GM10847 (cell line): ENCODE data around the gene SLC25A13.

Experiments used
- POLR2A ChIP-seq: IDR thresholded peaks from 2 replicates; pipeline ENCODE4 v1.6.1; 2011; ENCODE audit not compliant: insufficient read length; ENCODE audit errors: extremely low read depth

SLC25A13 gene

DNA sequence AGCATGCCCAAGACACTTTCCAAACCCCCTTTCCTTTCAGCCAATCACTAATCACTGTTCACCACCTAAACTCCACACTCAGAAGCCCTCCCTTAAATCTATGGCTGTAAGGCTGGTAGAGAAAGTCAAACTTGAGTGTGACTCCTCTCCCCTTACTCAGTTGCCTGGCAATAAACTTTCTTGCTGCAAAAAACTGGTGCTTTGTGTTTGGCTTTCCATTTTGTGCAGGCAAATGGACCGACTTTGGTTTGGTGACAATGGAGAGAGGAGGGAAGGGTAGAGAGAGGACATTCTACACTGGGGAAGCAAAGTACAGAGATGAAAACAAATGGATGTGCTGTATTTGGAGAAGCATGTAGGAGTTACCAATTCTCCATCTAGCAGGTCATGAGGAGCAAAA, 84.9 kb downstream of the SLC25A13 start:
- TF ChIP-seq POLR2A = no peak

DNA sequence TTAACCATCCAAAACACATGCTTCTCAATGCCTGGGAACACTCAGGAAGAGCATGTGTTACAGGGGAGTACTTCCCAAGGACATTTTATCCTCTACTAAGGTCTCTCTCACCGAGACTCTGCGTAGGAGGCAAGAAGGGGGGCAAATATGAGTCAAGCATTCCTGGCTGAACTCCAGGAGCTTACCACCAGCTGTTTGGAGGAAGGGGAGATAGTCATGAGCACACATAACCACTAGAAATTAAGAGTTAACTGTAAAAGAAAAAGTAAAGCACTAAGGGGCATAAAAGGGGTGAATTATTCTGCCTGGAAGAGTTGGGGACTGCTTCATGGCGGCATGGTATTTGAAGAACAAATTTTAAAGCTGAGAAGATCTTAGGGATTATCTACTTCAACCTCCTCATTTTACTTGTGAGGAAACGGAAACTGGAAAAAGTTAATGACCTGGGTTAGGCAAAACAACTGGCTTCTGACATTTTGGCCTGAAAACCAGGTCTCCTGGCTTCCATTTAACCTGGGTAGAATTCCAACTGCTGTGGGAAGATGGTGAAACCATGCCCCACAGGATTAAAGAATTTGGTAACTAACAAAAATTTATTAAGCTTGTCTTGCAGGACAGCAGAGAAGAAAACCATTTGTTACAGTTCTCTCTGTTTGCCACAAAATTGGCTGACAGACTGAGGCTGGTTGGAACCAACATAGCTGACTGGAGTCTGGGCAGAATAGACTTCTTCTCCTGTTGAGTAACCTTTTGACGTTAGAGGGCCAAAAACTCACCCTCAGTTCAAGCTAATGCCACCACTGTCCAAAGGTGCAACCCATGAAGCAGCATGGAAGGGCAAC, 85.5 kb downstream of the SLC25A13 start:
- no peak for TF ChIP-seq POLR2A

DNA sequence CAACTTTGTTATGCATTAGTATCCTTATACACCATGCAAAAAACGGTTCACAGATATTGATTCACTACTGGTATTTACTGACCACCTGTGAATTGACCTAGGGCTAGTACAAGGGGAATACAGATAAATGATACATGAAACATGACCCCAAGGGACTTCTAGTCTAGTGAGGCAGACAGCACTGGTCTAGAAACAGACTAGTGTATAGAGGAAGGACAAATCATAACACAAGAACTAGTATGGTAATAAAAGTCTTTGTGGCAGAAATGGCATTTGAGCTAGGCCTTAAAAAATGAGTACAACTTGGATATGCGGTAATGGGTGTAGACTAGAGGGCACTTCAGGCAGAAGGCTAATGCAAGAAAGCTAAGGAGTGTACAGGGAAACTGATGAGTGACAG, 86.6 kb downstream of the SLC25A13 start:
- TF ChIP-seq POLR2A = no peak

DNA sequence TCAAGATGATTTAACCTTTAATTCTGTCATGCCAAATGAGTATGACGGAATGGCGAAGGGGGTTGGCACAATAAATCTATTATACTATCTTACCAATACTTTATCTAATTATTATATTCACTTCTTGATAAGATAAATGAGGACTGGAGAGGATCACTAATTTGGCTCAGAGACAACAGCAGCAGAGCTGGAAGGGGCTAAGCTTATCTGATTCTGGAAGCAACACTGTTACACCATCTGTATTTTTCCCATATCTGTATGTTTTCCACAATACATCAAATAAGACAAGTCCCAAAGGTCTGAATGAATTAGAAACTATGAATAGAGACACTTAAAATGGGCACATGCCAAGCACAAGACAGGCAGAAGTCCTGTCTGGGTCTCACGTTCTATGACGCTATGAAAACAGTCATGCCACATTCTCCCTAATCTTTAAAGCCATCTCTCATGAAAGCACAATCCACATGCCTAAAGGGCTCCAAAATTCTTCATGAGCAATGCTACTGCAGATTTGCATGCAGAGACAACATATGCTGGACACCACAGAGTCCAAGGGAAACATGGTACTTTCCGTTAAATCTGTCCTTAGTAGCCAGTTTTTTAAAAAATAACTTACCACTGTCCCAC, 88.3 kb downstream of the SLC25A13 start:
- no peak for TF ChIP-seq POLR2A

DNA sequence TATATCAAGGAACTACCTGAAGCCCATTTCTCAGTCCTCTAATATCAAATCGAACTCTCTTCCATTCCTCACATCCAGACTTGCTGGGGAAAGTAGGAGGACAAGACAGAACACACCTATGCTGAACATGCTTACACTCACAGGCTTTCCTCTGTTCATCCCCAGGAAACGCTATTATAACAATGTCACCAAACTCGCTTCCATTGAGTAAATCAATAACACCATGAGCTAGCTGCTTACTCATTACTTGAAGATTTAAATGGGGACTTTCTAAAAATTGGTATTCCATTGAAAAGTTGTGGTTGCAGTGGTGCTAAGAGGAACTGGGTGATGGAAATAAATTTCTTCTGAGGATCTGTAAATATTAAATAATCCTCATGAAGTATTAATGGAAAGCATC, 88.8 kb downstream of the SLC25A13 start:
- no peak for TF ChIP-seq POLR2A

DNA sequence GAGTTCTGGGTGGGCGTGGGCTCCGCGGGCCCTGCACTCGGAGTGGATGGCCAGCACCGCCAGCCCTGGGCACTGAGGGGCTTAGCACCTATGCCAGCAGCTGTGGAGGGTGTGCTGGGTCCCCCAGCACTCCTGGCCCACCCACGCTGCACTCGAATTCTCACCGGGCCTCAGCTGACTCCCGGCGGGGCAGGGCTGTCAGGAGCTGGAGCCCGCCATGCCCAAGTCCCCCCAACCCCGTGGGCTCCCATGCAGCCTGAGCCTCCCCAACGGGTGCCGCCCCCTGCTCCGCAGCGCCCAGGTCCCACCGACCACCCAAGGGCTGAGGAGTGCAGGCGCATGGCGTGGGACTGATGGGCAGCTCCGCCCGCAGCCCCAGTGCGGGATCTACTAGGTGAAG, 93.1 kb downstream of the SLC25A13 start:
- no peak for TF ChIP-seq POLR2A

DNA sequence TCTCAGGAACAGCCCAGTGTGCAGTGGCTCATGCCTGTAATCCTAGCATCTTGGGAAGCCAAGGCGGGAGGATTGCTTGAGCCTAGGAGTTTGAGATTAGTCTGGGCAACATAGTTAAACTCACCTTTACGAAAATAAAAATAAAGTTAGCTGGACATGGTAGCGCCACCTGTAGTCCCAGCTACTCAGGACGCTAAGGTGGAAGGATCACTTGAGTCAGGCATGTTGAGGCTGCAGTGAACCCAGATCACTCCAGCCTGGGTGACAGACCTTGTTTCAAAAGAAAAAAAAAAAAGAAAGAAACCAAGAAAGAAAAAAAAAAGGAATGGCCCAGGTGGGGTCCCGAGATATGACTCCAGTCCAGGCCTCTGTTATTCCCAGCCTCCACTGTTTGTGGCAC, 96.6 kb downstream of the SLC25A13 start:
- no peak for TF ChIP-seq POLR2A

DNA sequence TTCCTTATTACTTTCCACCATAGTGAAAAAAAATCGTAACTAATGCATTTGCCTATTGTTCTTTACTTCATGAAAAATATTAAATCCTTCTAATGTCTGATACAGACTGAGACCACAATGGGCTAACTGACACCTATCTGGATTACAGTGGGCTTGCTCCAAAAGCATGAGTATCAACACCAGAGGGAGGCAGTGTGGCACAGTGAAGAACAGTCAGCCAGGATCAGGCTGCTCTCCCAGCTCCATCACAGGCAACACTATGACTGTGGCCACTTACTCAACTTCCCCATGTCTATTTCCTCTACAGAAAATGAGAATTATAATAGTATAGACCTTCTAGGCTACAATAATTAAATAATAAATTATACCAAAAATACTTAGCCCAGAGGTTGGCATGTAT, 97.2 kb downstream of the SLC25A13 start:
- TF ChIP-seq POLR2A = no peak

DNA sequence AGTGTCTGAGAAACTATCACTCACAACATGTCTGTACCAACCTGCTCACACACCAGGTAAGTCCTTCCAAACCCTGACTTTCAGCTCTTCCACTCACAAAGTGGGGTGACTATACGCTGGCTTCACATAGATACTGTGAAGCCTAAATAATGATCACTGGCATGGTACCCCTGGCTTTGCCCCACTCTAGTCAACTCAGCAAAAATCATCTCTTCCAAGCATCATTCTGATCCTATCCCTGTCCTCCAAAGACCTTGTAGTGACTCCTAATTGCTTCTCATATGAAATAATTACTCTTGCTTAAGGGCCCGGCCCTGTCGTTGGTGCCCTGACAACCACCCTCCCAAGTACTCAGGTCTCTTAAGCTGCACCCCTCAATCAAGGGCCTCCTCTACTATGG, 97.8 kb downstream of the SLC25A13 start:
- TF ChIP-seq POLR2A = no peak

DNA sequence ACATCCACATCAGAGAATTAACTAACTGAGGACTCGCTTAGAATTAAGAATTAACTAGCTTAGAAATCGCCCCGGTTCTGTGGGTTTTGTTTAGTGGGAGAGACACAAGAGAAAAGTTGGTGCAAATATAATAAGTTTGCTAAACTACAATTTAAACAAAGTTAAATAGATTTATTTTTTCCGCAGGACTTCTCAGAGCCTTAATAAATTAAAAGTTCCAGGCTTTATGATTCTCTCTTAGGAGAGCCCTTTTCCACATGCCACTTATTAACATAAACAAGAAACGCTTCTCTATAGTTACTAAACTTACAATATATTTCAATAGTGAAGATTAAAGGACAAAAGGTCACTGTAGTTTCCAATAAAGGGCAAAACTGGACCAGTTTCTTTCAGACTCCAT, 100.0 kb downstream of the SLC25A13 start:
- no peak for TF ChIP-seq POLR2A

DNA sequence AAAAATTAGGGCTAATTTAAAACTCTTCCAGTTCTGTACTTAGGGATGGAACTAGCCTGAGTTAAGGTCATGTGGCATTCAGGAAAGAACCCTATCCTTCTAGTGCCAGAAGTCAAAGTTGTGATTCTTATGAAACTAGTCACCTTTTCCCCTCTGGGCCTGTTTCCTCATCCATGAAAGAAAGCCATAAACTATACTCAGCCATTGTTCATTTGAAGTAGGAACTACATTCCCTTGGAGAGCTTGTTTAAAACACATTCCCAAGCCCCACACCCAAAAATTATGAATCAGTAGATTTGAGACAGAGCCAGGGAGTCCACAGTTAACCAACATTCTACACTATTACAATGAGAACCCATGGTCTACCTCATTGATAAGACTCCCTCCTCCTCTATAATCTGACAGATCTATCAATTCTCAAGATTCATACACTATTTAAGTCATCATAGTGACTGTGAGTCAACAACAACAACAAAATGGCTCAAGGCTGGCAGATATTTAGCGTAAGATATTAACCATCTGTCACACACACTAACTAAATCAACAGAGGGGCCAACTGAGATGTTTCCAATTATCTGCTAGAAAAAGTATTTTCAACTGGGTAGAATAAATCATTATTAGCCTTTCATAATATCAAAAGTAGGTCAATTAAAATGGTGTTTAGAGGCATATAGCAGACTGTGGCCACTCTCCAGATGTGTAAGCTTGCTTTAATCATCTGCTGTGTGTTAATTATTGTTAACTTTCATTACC, 102.3 kb downstream of the SLC25A13 start:
- TF ChIP-seq POLR2A = no peak

DNA sequence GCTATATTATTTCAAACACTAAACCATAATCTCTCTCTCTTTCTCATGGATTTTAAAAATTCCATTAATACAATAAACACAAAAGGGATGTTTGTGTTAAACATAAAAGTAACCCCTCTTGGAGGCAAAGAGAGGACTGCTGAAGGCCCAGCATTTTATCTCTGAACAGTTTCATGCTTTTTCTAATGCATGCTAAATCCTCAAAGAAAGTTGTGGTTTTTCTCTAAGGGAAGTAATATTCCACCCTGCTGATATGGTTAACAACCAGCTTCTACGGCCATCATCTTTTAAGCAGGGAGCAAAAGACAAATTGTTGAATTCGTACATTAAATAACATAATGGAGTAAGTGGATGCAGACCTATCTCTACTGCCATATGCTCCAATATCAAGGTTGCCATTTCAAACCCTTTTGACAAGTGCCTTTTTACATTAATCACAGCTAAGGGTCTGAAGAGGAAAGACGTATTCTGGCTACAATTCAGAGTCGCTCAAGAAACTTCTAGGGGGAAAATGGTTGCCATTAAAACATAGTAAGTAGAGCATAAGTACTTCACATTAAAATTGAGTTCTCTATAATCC, 103.1 kb downstream of the SLC25A13 start:
- no peak for TF ChIP-seq POLR2A

DNA sequence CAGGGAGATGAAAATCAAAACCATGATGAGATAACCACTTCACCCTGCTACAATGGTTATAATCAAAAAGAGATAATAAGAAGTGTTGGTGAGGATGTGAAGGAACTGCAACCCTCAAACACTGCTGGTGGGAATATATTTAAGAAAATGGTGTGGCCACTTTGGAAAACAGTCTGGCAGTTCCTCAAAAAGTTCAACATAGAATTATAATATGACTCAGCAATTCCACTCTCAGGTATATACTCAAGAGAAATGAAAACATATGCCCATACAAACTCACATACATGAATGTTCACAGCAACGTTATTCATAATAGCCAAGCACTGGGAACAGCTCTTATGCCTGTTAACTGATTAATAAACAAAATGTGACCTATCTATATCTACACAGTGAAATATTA, 104.8 kb downstream of the SLC25A13 start:
- no peak for TF ChIP-seq POLR2A

DNA sequence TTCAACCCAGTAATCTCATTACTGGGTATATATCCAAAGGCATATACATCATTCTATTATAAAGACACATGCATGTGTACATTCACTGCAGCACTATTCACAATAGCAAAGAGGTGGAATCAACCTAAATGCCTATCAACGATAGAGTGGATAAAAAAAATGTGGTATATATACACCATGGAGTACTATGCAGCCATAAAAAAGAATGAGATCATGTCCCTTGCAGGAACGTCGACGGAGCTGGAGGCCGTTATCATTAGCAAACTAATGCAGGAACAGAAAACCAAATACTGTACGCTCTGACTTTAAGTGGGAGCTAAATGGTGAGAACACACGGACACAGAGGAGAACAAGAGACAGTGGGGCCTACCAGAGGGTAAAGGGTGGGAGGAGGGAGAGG, 105.5 kb downstream of the SLC25A13 start:
- TF ChIP-seq POLR2A = no peak

DNA sequence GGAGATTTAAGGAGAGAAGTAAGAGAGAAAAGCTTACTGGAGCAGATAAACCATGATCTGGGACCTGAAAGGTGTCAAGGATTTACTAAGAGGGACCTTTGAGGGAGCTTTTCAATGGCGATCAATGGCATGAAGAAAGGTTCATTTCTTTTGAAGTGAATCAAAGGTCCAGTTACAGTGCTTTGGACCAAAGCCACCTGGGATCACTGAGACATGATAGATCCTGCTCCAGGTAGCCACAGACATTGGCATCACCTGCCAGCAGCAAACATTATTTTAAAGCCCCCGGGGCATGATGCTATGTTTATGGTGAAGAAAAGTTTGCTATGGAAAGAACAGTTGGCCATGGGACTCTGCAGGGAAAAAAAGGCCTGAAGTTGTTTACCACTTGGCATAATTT, 109.4 kb downstream of the SLC25A13 start:
- no peak for TF ChIP-seq POLR2A

DNA sequence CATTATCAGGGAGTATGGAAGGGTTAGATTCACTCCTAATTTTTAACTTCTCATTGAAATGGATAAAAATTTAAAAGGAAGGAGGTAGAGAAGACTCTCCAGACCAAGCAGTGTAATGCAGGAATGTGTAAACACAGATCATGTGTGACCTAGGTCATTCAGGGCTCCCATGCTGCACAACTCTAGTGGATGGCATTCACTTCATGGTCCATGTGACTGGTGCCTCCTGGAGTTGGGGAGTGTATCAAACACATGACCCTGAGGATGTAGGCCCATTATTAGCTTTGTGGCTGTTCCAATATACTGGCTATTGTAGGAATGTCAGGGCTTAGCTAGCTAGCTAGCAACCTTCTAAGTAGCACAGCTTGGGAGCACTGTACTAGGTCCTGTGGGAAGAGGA, 109.9 kb downstream of the SLC25A13 start:
- TF ChIP-seq POLR2A = no peak
